ENCODE results near the gene HSD17B14. TPM values are rescaled to one million over a fixed set of nuclear protein-coding genes. Genes with fewer than 3 reads are reported as not detected.
"Not testable (repeated sequence)": the region's sequence is repeated elsewhere in the genome, so short reads cannot be mapped to it uniquely, and the experiment has no call there.

Gene HSD17B14
- 1 to 10 TPM; 5.6 to 6.6 TPM for total RNA-seq
- long read RNA-seq, donor 1, result 0 reads
- long read RNA-seq, donor 2, transcript HSD17B14-201 (9 exons, 1,238 nt), result major isoform, 5 of 6 reads
- long read RNA-seq, donor 2, partial matches to known transcripts, result 0 of 6 reads
- long read RNA-seq, donor 2, other reads (novel, unspliced or antisense), result 1 of 6 reads

GRCh38 chr19:48836089-48837017 lies at the start of gene HSD17B14:
HSD17B14 (minus strand) TSS chr19:48836491; CDS start chr19:48836411, 80 bp downstream.
- intact Hi-C loops (cut with DNase I), result loop anchor here (10.0 kb wide), 3 partner anchors 162 to 192 kb away; partner anchors contain the start of genes CA11 (in 1 of the 2) and NTN5 (in 1 of the 2)
- no peak for DNase-seq (ENCODE audit: low spot score)

- DNase-seq (ENCODE audit: low spot score), result no peak
- intact Hi-C loops (cut with DNase I), result no loop called here
Observed at GRCh38 chr19:48883726-48884125, 47.4 kb upstream of the HSD17B14 start.

- intact Hi-C loops (cut with DNase I), result no loop called here
- DNase-seq (ENCODE audit: low spot score), result no peak
Observed at GRCh38 chr19:48881741-48882657, 45.7 kb upstream of the HSD17B14 start.

- DNase-seq (ENCODE audit: low spot score); intact Hi-C loops (cut with DNase I): not testable (repeated sequence)
Observed at GRCh38 chr19:48879696-48880095, 43.4 kb upstream of the HSD17B14 start.

- intact Hi-C loops (cut with DNase I), result no loop called here
- DNase-seq (ENCODE audit: low spot score), result no peak
Observed at GRCh38 chr19:48879025-48879637, 42.8 kb upstream of the HSD17B14 start.

- intact Hi-C loops (cut with DNase I), result no loop called here
- peak; percentile 90 for DNase-seq (ENCODE audit: low spot score)
Observed at GRCh38 chr19:48878196-48879024, 42.1 kb upstream of the HSD17B14 start.

GRCh38 chr19:48877855-48878195 lies 41.5 kb upstream of the HSD17B14 start:
- DNase-seq (ENCODE audit: low spot score), result no peak
- intact Hi-C loops (cut with DNase I), result no loop called here

- intact Hi-C loops (cut with DNase I); DNase-seq (ENCODE audit: low spot score): not testable (repeated sequence)
Observed at GRCh38 chr19:48876043-48876981, 40.0 kb upstream of the HSD17B14 start.

- intact Hi-C loops (cut with DNase I), result loop anchor here in 1 of 2 donors (5.0 kb wide), 1 partner anchor 93 kb away; the partner anchor contains the start of gene FTL
- peak; percentile 85 for DNase-seq (ENCODE audit: low spot score)
Observed at GRCh38 chr19:48874303-48875135, 38.2 kb upstream of the HSD17B14 start.

GRCh38 chr19:48873476-48874302 lies 37.4 kb upstream of the HSD17B14 start:
- no peak for DNase-seq (ENCODE audit: low spot score)
- intact Hi-C loops (cut with DNase I), result loop anchor here in 1 of 2 donors (5.0 kb wide), 1 partner anchor 94 kb away; the partner anchor contains the start of gene FTL

- peak; percentile 91 for DNase-seq (ENCODE audit: low spot score)
- intact Hi-C loops (cut with DNase I), result loop anchor here in 1 of 2 donors (5.0 kb wide), 1 partner anchor 94 kb away; the partner anchor contains the start of gene FTL
Observed at GRCh38 chr19:48872884-48873475, 36.7 kb upstream of the HSD17B14 start.

GRCh38 chr19:48872182-48872883 lies 36.0 kb upstream of the HSD17B14 start, which contains the start of gene PPP1R15A:
PPP1R15A (plus strand) TSS chr19:48872421; CDS start chr19:48873234, 813 bp downstream.
- intact Hi-C loops (cut with DNase I), result loop anchor here in 1 of 2 donors (5.0 kb wide), 1 partner anchor 95 kb away; the partner anchor contains the start of gene FTL
- peak; percentile 99 for DNase-seq (ENCODE audit: low spot score)

- DNase-seq (ENCODE audit: low spot score), result not testable (repeated sequence)
- intact Hi-C loops (cut with DNase I), result loop anchor here in 1 of 2 donors (5.0 kb wide), 1 partner anchor 96 kb away; the partner anchor contains the start of gene FTL
Observed at GRCh38 chr19:48871471-48872181, 35.3 kb upstream of the HSD17B14 start.

Measured in posterior vena cava (tissue), 2 donors.